HG02763 (cell line): Measurements from ENCODE around the gene XRCC4.
"Not testable (repeated sequence)": the region's sequence is repeated elsewhere in the genome, so short reads cannot be mapped to it uniquely, and the experiment has no call there.

Experiments
- ATAC-seq: cut with Tn5 transposase; IDR thresholded peaks from one replicate; pipeline ENCODE4 v1.9.1; 2021; ENCODE audit warnings: mild to moderate bottlenecking, moderate library complexity; ENCODE audit not compliant: unreplicated experiment

The XRCC4 gene

GRCh38 chr5:83253720-83254119 lies 176.4 kb downstream of the XRCC4 start:
- no peak for ATAC-seq

GRCh38 chr5:83255268-83255667 lies 177.9 kb downstream of the XRCC4 start:
- no peak for ATAC-seq

- ATAC-seq: no peak
Observed at GRCh38 chr5:83256091-83256780, 178.9 kb downstream of the XRCC4 start.

GRCh38 chr5:83257684-83258083 lies 180.3 kb downstream of the XRCC4 start:
- ATAC-seq: not testable (repeated sequence)

GRCh38 chr5:83265318-83265717 lies 188.0 kb downstream of the XRCC4 start:
- ATAC-seq: no peak

- no peak for ATAC-seq
Observed at GRCh38 chr5:83270311-83270710, 193.0 kb downstream of the XRCC4 start.

- ATAC-seq: no peak
Observed at GRCh38 chr5:83277154-83277553, 199.8 kb downstream of the XRCC4 start.

- peak; percentile 82 for ATAC-seq
Observed at GRCh38 chr5:83277953-83278352, 200.6 kb downstream of the XRCC4 start.

GRCh38 chr5:83281176-83281575 lies 203.8 kb downstream of the XRCC4 start:
- no peak for ATAC-seq

- ATAC-seq: no peak
Observed at GRCh38 chr5:83281658-83282057, 204.3 kb downstream of the XRCC4 start.

GRCh38 chr5:83283761-83284160 lies 206.4 kb downstream of the XRCC4 start:
- no peak for ATAC-seq

GRCh38 chr5:83285661-83286398 lies 208.5 kb downstream of the XRCC4 start:
- ATAC-seq: no peak

GRCh38 chr5:83294246-83294645 lies 216.9 kb downstream of the XRCC4 start:
- no peak for ATAC-seq

GRCh38 chr5:83299353-83299752 lies 222.0 kb downstream of the XRCC4 start:
- no peak for ATAC-seq

GRCh38 chr5:83306572-83307241 lies 229.4 kb downstream of the XRCC4 start:
- peak; percentile 98 for ATAC-seq

- no peak for ATAC-seq
Observed at GRCh38 chr5:83312663-83313062, 235.3 kb downstream of the XRCC4 start.

- ATAC-seq: no peak
Observed at GRCh38 chr5:83313436-83313835, 236.1 kb downstream of the XRCC4 start.

GRCh38 chr5:83321483-83322055 lies 244.2 kb downstream of the XRCC4 start:
- ATAC-seq: no peak

- ATAC-seq: no peak
Observed at GRCh38 chr5:83322273-83322924, 245.1 kb downstream of the XRCC4 start.

- no peak for ATAC-seq
Observed at GRCh38 chr5:83323557-83324180, 246.3 kb downstream of the XRCC4 start.

- no peak for ATAC-seq
Observed at GRCh38 chr5:83331842-83332241, 254.5 kb downstream of the XRCC4 start.
